HG02642 (cell line): Measurements from ENCODE around the gene PRPF6.
A peak's percentile ranks its signal among the peaks of the same experiment; 100 is the strongest.

Experiments used
- ATAC-seq: cut with Tn5 transposase; IDR thresholded peaks from one replicate; pipeline ENCODE4 v1.9.1; 2021; ENCODE audit warnings: mild to moderate bottlenecking; ENCODE audit not compliant: unreplicated experiment, poor library complexity

The PRPF6 gene

GRCh38 chr20:64071341-64072332 is 90.7 kb downstream of the PRPF6 start:
- no peak for ATAC-seq

- ATAC-seq = no peak
Measured at GRCh38 chr20:64072498-64073063, 91.6 kb downstream of the PRPF6 start.

- ATAC-seq = no peak
Measured at GRCh38 chr20:64073476-64074183, 92.7 kb downstream of the PRPF6 start.

- no peak for ATAC-seq
Measured at GRCh38 chr20:64074184-64074789, 93.4 kb downstream of the PRPF6 start.

- no peak for ATAC-seq
Measured at GRCh38 chr20:64074963-64075362, 94.0 kb downstream of the PRPF6 start.

GRCh38 chr20:64075556-64075955 is 94.6 kb downstream of the PRPF6 start:
- ATAC-seq = no peak

GRCh38 chr20:64076061-64076997 is 95.4 kb downstream of the PRPF6 start:
- ATAC-seq = no peak

GRCh38 chr20:64077094-64077493 is 96.2 kb downstream of the PRPF6 start:
- ATAC-seq = no peak

- no peak for ATAC-seq
Measured at GRCh38 chr20:64077541-64077875, 96.6 kb downstream of the PRPF6 start.

- ATAC-seq = no peak
Measured at GRCh38 chr20:64077876-64078551, 97.1 kb downstream of the PRPF6 start.

GRCh38 chr20:64078934-64079272 is 98.0 kb downstream of the PRPF6 start:
- ATAC-seq = no peak

- ATAC-seq = peak; percentile 45
Measured at GRCh38 chr20:64079273-64080012, 98.5 kb downstream of the PRPF6 start, which contains the start of gene RGS19. RGS19 (minus strand) TSS chr20:64079518; CDS start chr20:64076886, 2,632 bp downstream.

GRCh38 chr20:64080013-64080812 is 99.3 kb downstream of the PRPF6 start, which contains the start of gene OPRL1:
OPRL1 (plus strand) TSS chr20:64080082; CDS start chr20:64092721, 12,639 bp downstream.
- ATAC-seq = no peak

GRCh38 chr20:64080813-64081623 is 100.1 kb downstream of the PRPF6 start:
- no peak for ATAC-seq

- ATAC-seq = no peak
Measured at GRCh38 chr20:64081624-64081964, 100.7 kb downstream of the PRPF6 start.

GRCh38 chr20:64082126-64082731 is 101.3 kb downstream of the PRPF6 start:
- no peak for ATAC-seq
